ENCODE data around the gene VAV3.

DNA sequence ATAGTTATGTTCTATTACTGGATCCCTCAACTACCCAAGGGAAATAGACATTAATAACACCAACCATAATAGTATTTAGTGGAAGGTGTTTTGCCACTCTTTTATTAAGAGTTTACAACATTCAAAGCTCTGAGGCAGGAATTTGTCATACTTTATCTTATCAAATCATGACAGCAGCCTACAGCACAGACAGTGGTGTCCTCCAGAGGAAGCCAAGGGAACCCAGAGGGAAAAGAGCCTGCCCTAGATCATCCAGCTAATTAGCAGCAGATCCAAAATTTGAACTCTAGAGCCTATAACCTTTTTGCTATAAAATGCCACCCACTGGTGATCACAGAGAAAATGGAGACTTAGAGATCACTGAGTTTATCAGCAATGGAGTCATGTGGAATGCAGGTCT lies 18.2 kb downstream of the VAV3 start:
- TF ChIP-seq, protein P1, sequence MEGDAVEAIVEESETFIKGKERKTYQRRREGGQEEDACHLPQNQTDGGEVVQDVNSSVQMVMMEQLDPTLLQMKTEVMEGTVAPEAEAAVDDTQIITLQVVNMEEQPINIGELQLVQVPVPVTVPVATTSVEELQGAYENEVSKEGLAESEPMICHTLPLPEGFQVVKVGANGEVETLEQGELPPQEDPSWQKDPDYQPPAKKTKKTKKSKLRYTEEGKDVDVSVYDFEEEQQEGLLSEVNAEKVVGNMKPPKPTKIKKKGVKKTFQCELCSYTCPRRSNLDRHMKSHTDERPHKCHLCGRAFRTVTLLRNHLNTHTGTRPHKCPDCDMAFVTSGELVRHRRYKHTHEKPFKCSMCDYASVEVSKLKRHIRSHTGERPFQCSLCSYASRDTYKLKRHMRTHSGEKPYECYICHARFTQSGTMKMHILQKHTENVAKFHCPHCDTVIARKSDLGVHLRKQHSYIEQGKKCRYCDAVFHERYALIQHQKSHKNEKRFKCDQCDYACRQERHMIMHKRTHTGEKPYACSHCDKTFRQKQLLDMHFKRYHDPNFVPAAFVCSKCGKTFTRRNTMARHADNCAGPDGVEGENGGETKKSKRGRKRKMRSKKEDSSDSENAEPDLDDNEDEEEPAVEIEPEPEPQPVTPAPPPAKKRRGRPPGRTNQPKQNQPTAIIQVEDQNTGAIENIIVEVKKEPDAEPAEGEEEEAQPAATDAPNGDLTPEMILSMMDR (IDR thresholded peaks at IDR 0.05): no peak
- TF ChIP-seq ZFX (IDR thresholded peaks at IDR 0.05; ENCODE audit: borderline replicate concordance): no peak

Data from 22Rv1 (cell line).